Fibroblast of lung (primary cell): ENCODE results near the gene TNRC18. TPM values are rescaled to one million over a fixed set of nuclear protein-coding genes. Genes with fewer than 3 reads are reported as not detected.

Source experiments
- DNase-seq, 2 donors: peaks; one replicate each; pipeline versions ENCODE4 v3.0.0 to v3.0.0-alpha.2; 2010; ENCODE audit warnings: low read depth in 2 of 2
- H2AFZ ChIP-seq: 2 replicates; pipeline ENCODE4 v1.5.1; 2012; ENCODE audit warnings: low read length, control low read depth, inconsistent platforms
- H3K27ac ChIP-seq: 2 replicates; pipeline ENCODE4 v1.5.1; 2011; ENCODE audit warnings: low read length, control low read depth; ENCODE audit not compliant: insufficient read depth
- H3K27me3 ChIP-seq: 2 replicates; pipeline ENCODE4 v1.5.1; 2011; ENCODE audit warnings: mild to moderate bottlenecking, low read length; ENCODE audit not compliant: control insufficient read depth, insufficient read depth
- H3K36me3 ChIP-seq: 2 replicates; pipeline ENCODE4 v1.5.1; 2011; ENCODE audit warnings: low read length; ENCODE audit not compliant: control insufficient read depth, insufficient read depth
- H3K4me1 ChIP-seq: 2 replicates; pipeline ENCODE4 v1.5.1; 2011; ENCODE audit warnings: low read length; ENCODE audit not compliant: control insufficient read depth, insufficient read depth; ENCODE audit errors: extremely low read depth
- H3K4me2 ChIP-seq: 2 replicates; pipeline ENCODE4 v1.5.1; 2011; ENCODE audit warnings: low read length, control low read depth; ENCODE audit not compliant: insufficient read depth; ENCODE audit errors: extremely low read depth
- H3K4me3 ChIP-seq, 4 experiments: fragments of 200-600 bp in 1 of 4; sonication (generic) in 1 of 4; replicated peaks in 1 of 4; 2 replicates each; pipeline ENCODE4 v1.5.1; 2011 to 2016; ENCODE audit warnings: low read length in 4 of 4, low read depth in 3 of 4, mild to moderate bottlenecking in 3 of 4, control low read depth in 2 of 4, inconsistent platforms in 1 of 4, mixed read lengths in 1 of 4; ENCODE audit not compliant: insufficient read depth in 1 of 4; ENCODE audit errors: control extremely low read depth in 1 of 4
- H3K79me2 ChIP-seq: 2 replicates; pipeline ENCODE4 v1.5.1; 2012; ENCODE audit warnings: mild to moderate bottlenecking, low read length, inconsistent platforms; ENCODE audit not compliant: control insufficient read depth, insufficient read depth
- H3K9ac ChIP-seq: 2 replicates; pipeline ENCODE4 v1.5.1; 2011; ENCODE audit warnings: mild to moderate bottlenecking, low read length, control low read depth; ENCODE audit not compliant: insufficient read depth
- H3K9me3 ChIP-seq: 2 replicates; pipeline ENCODE4 v1.5.1; 2012; ENCODE audit warnings: low read depth, low read length; ENCODE audit not compliant: control insufficient read depth, insufficient read depth
- H4K20me1 ChIP-seq: 2 replicates; pipeline ENCODE4 v1.5.1; 2011; ENCODE audit warnings: low read length; ENCODE audit not compliant: control insufficient read depth, insufficient read depth; ENCODE audit errors: extremely low read depth
- CTCF ChIP-seq, 2 donors: IDR thresholded peaks in 1 of 2; conservative IDR thresholded peaks in 1 of 2; 1 replicate in 1 of 2; 2 replicates in 1 of 2; pipeline ENCODE4 v1.5.1; 2011 to 2012; ENCODE audit warnings: low read length in 2 of 2, control low read depth in 1 of 2, inconsistent platforms in 1 of 2, low read depth in 1 of 2, mild to moderate bottlenecking in 1 of 2
- EZH2 ChIP-seq: IDR thresholded peaks from 2 replicates; pipeline ENCODE4 v1.5.1; 2012; ENCODE audit warnings: low read length, control low read depth, mild to moderate bottlenecking; ENCODE audit errors: missing control alignments
- polyA plus RNA-seq, 2 donors: library from polyadenylated mRNA; depleted of rRNA in 1 of 2; stranded (reverse) in 1 of 2; unstranded in 1 of 2; fragments of >200 nt; gene quantifications; 2 replicates each; pipeline ENCODE4 v1.2.1, GENCODE V29; 2011 to 2012; ENCODE audit warnings: missing spikeins in 1 of 2
- total RNA-seq: library from RNA; depleted of rRNA; stranded (reverse); fragments of >200 nt; gene quantifications from 2 replicates; pipeline ENCODE4 v1.2.1, GENCODE V29; 2014

TNRC18 gene
- total and polyA plus RNA-seq, 2 donors (not counting 1 experiment from before 2014, with no cell fraction given): 19.7 to 38.5 TPM

DNA sequence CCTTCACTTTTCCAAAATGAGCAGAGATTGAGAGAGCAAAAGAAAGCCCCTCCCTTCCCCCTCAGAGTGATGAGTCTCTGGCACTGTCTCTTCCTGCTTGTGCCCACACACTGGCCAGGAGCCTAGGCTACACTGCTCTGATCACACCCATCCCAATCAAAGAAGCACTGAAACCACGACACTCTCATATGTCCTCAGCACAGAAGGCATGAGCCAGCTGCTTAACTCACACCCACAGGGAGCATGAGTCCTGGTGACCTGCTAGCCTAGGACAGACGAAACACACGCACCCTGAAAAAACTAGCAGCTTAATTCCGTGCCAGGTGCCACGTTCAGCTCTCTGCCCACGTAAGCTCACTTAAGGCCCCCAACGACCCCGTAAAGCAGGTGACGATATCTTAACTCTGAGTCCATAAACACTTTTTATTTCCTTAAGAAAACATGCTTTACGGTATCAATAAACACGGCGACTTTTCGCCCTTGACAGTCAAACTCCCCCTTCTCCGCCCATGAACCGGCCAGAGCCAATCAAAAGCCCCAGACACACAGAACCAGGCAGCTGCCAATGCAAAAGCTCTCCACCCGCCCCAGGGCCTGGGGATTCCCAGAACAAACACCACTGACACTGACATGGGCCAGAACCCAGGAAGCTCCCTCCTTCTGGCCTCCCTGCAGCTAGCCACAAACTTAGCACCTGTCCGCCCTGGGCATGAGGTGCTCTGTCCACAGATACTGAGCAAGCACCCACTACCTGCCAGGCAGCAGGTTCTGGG lies 69.0 kb downstream of the TNRC18 start:
- H3K9me3 ChIP-seq: no peaks in the 10 kb centered on the region
- TF ChIP-seq CTCF (conservative IDR thresholded peaks at IDR 0.05 in 1 of 2, IDR thresholded peaks at IDR 0.05 in 1 of 2; ENCODE audit: low read depth in 1 of 2, low read length in 2 of 2): no peak
- H3K4me1 ChIP-seq: peaks cover 7% of the 10 kb centered on the region
- peak in 1 of 2 donors; percentile 32 for DNase-seq
- peaks cover 2% of the 10 kb centered on the region for H4K20me1 ChIP-seq
- no peak overlapping the region for H3K4me3 ChIP-seq
- no peaks in the 10 kb centered on the region for H3K27me3 ChIP-seq
- H3K79me2 ChIP-seq: peaks cover 50% of the 10 kb centered on the region
- no peak overlapping the region for H2AFZ ChIP-seq
- H3K27ac ChIP-seq: peak overlapping the region; percentile 16
- H3K9ac ChIP-seq: no peak overlapping the region
- peaks cover 20% of the 10 kb centered on the region for H3K36me3 ChIP-seq
- H3K4me2 ChIP-seq: peak overlapping the region; percentile 37

DNA sequence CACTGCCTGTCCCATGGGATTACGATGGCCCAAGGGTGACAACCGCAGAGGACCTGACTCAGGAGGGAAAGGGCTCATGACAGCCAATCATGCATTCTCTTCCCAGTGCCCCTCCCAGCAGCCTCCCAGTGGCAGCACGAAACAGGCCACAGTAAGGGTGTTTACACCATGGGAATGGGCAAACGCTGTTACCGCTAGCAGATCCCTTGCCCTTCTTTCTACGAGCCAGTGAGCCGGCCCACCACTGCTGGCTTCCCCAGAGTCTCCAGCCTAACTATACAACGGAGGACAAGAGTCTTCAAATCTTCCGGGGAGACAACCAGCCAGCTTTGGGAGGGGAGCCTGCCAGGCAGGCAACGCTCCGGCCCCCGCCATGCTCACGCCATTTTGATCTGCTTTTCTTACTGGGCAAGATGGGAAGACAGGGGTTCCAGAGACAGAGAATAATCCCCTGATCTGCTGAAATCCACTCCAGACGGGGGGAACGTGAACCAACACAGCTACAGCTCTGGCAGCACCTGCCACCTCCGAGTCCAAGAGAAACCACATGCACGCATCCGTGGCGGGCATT lies 71.1 kb downstream of the TNRC18 start:
- peaks cover 13% of the 10 kb centered on the region for H3K36me3 ChIP-seq
- H3K27me3 ChIP-seq: no peaks in the 10 kb centered on the region
- no peak overlapping the region for H3K4me2 ChIP-seq
- DNase-seq: no peak
- H3K9me3 ChIP-seq: no peaks in the 10 kb centered on the region
- H3K27ac ChIP-seq: no peak overlapping the region
- no peak overlapping the region for H3K9ac ChIP-seq
- H3K4me1 ChIP-seq: peaks cover 7% of the 10 kb centered on the region
- H3K4me3 ChIP-seq: no peak overlapping the region
- no peak overlapping the region for H2AFZ ChIP-seq
- H4K20me1 ChIP-seq: peaks cover 2% of the 10 kb centered on the region
- no peak for TF ChIP-seq EZH2
- TF ChIP-seq CTCF (conservative IDR thresholded peaks at IDR 0.05 in 1 of 2, IDR thresholded peaks at IDR 0.05 in 1 of 2; ENCODE audit: low read depth in 1 of 2, low read length in 2 of 2): no peak
- H3K79me2 ChIP-seq: peaks cover 51% of the 10 kb centered on the region

DNA sequence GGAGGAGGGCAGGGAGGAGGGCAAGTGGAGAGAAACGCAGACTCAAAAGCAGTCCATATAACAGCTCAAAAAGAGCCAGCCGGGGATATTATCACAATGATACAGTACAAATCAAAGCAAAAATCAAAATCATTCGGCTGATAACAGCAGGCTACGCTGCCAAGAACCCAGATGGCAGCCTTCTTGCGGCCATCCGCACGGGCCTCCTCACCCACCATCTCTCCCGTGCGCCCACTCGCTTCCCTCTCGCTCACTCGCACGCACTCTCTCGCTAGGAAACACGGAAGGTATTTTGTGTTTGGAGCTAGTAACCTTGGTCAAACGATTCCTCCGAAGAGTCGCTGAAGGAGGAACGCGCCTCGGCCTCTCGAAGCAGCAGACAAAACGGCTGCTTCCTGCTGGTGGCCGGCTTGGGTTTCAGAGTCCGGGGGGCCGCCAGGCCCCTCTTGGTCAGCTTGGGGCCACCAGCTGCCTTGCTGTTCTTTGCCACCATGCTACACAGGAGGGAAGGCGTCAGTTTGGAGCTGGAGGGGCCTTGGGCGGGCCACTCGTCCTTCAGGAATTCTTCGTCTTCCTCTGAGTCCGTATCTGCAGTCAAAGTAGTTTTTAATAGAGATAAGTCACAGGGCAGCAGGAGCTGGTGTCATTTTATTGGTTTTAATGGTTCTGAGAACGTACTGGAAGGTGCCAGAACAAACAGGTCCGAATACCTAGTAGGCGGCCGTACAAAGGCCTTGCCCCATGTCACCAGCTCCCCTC lies 71.9 kb downstream of the TNRC18 start:
- TF ChIP-seq EZH2 (no peak), CTCF (conservative IDR thresholded peaks at IDR 0.05 in 1 of 2, IDR thresholded peaks at IDR 0.05 in 1 of 2; ENCODE audit: low read depth in 1 of 2, low read length in 2 of 2) (no peak)
- Histone ChIP-seq H3K27me3 (no peaks in the 10 kb centered on the region), H4K20me1 (peaks cover 2% of the 10 kb centered on the region)

More for the DNA sequence above, 71.9 kb downstream of the TNRC18 start:
- no peak for DNase-seq
- no peak overlapping the region for H3K4me2 ChIP-seq
- no peak overlapping the region for H3K4me3 ChIP-seq
- H3K9me3 ChIP-seq: no peaks in the 10 kb centered on the region
- peaks cover 10% of the 10 kb centered on the region for H3K36me3 ChIP-seq
- H3K27ac ChIP-seq: no peak overlapping the region
- H3K79me2 ChIP-seq: peaks cover 51% of the 10 kb centered on the region
- H3K9ac ChIP-seq: no peak overlapping the region
- no peak overlapping the region for H2AFZ ChIP-seq
- H3K4me1 ChIP-seq: peaks cover 7% of the 10 kb centered on the region
